Stimulated activated CD8-positive, alpha-beta memory T cell treated with anti-CD3 and anti-CD28 coated beads, Interleukin-7, amount 100 ng/mL, for 1 hour (primary cell): ENCODE results near the gene ASPHD1.
"Not testable (repeated sequence)": the region's sequence is repeated elsewhere in the genome, so short reads cannot be mapped to it uniquely, and the experiment has no call there.

Source experiments
- DNase-seq, 2 donors: peaks; one replicate each; pipeline ENCODE4 v3.0.0-alpha.2; 2020; ENCODE audit warnings: low read depth in 2 of 2

Gene ASPHD1

GRCh38 chr16:29907973-29908372, 7.7 kb downstream of the ASPHD1 start:
- no peak for DNase-seq

GRCh38 chr16:29908719-29909220, 8.5 kb downstream of the ASPHD1 start:
- DNase-seq: no peak

- DNase-seq: no peak
Measured at GRCh38 chr16:29909391-29909790, 9.1 kb downstream of the ASPHD1 start.

DNA sequence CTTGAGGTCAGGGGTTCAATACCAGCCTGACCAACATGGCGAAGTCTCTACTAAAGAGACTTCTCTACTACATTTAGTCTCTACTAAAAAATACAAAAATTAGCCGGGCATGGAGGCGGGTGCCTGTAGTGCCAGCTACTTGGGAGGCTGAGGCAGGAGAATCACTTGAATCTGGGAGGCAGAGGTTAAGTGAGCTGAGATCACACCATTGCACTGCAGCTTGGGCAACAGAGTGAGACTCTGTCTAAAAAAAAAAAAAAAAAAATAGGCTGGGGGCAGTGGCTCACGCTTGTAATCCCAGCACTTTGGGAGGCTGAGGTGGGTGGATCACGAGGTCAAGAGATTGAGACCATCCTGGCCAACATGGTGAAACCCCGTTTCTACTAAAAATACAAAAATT, 9.6 kb downstream of the ASPHD1 start:
- DNase-seq: not testable (repeated sequence)

GRCh38 chr16:29910819-29911675, 10.8 kb downstream of the ASPHD1 start:
- no peak for DNase-seq

DNA sequence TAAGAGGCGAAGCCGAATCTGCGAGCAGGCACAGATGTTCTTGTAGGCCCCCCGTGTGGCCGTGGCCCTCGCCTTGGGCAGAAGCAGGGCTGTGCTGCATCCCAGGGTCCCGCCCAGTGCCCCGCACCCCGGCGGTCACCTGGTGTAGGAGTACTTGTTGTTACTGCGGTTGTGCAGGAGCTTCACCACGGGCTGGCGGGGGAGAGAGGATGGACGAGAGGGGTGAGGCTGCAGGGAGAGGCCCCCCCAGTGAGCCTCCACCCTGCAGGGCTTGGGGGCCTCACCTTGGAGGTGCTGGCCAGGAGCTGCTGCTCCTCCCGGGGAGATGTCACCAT, 11.4 kb downstream of the ASPHD1 start:
- DNase-seq: no peak

DNA sequence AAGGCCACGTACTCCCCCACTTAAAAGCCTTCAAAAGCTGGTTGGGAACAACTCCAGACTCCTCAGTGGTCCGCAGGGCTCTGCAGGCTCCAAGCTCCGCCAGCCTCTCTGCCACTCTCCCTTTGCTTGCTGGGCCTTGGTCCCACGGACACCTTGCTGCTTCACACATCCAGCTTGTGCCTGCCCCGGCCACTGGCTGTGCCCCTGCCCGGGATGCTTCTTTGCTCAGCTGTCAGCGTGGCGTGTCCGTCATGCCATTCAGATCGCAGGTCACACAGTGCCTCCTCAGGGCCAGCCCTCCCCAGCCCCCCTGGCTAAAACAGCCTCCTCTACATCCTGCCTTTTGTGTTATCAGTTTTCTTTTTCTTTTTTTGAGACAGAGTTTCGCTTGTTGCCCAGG, 11.8 kb downstream of the ASPHD1 start:
- DNase-seq: no peak

GRCh38 chr16:29913514-29913913, 13.2 kb downstream of the ASPHD1 start:
- DNase-seq: no peak

DNA sequence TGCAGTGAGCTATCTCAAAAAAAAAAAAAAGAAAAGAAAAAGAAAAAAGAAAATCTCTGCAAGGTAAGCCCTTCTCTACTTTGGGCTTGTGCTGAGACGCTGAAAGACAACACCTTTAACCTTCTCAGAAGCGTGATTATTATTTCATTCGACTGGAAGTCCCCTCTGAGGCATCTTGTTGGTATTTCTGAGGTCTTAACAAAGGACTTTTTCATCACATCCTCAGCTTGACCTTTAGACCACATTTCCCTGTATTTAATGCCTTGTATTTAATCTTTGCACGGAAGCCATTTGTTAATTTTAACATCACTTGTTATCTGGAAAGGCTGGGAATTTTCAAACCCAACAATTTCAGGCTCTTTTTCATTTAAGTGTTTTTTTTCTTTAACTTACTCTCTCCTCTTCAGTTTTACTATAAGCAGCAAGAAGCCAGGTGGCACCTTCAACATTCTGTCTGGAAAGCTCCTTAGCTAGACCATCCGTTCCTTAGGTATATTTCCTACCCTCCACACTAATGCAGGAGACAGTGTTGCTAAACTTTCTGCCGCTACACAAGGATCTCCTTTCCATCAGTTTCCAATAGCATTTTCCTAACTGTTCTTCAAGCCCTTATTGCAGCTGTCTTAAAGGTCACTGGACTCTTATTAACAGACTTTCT, 15.4 kb downstream of the ASPHD1 start:
- no peak for DNase-seq

- no peak for DNase-seq
Measured at GRCh38 chr16:29916979-29917378, 16.7 kb downstream of the ASPHD1 start.

GRCh38 chr16:29920288-29921033, 20.2 kb downstream of the ASPHD1 start:
- no peak for DNase-seq

GRCh38 chr16:29921034-29921385, 20.7 kb downstream of the ASPHD1 start:
- DNase-seq: no peak

DNA sequence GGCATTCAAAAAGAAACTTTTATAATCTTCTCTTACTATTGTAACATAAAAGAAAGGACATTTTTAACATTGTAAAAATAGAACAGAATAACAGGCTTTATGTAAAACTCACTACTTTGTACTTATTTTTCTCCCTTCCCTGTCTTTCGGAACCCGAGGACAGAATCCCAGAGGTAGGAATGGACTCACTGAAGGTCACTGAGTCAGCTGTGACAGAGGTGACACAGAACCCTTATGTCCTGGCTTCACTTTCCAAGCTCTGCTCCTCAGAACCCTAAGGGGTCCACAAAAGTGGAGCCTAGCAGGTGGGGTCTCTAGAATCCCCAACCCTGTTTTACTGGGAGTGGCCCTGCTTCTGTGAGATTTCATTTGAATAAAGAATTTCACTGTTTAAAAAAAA, 22.0 kb downstream of the ASPHD1 start:
- no peak for DNase-seq

DNA sequence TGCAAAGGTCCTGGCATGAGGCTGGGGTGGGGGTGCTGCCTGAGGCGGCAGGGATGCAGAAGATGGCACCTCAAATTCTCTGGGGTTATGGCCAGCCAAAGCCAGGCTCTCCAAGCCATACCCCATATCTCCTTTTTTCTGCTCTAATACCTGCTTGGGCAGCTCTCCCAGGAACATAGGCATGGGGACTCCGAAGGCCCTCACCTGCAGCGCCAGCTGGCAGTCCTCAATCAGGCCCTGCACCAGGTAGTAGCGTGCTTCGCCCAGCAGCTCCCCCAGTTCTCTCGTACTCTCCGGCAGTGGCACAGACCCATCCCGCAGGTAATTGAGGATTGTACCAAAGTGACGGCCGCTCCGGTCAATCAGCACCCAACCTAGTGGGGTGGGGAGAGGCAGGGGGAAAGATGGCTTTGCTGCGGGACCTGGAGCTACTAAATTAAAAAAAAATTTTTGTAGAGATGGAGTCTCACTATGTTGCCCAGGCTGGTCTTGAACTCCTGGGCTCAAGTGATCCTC, 22.8 kb downstream of the ASPHD1 start:
- no peak for DNase-seq

DNA sequence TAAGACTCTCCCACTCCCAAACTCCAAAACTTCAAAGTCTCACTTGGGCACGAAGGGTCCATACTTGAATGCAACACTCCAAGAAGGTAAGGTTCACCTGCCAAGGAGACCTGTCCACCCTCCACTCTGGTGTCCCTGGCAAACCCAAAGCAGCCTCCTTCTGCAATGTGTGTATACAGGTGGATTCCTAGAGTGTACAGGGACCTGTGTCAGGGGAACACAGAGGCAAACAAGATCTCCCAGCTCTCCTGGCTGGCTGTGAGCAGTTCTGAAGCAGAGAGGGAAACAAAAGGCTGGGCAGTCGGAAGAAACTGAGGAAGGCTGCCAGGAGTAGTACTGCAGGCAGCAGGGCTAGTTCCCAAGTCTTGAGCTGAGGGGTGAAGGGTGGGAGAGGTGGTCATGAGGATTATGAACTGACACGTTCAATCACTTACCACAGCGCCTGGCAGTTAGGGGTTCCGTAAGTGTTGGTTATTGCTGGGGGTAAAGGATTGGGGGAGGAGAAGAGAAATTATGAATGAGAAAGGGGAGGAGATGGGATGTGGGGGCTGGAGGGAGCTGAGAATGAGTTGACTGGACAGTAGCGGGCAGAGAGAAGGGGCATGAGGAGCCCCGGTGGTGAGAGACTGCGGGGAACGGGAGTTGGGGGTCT, 24.9 kb downstream of the ASPHD1 start:
- DNase-seq: no peak

DNA sequence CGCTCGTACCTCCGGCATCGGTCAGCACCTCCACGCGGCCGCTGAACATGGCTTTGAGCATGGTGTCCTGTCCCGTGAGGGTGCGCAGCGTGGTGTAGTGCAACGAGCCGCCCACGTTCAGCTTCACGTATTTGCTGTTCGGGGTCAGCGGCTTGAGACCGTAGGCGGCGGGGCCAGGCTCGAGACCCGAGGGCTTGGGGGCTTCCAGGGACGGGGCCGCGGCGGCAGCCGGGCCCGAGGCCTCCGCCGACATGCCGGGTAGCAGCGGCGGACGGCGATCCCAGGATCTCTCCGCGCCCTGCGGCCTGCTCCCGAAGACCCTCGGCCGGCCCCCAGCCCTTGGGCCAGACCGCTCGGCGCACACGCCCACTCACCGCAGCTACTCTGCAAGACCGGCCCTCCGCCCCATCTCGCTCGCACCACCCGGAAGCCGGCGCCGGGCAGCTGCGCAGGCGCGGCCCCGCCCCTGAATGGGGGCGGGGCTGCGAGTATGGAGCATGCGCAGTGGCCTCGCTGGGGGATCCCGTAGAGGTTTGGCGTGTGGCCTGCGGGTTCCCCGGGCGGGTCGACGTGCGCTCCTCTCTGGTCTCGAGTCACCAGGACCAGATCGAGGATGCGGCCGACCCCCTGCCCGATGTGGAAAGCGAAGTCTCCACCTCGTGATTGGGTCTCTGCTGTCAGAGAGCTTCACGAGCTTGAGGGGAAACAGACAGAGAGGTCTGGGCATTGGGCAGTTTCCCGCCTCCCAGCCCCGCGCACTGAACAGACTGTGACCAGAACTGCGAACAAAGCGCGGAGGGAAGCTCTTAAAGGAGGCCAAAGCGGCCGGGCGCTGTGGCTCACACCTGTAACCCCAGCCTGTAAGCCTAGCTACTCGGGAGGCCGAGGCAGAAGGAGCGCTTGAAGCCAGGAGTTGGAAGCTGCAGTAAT, 25.8 kb downstream of the ASPHD1 start, which contains the start of gene KCTD13:
Gene KCTD13 (minus strand): TSS at position 446 of the 930 bp plus-strand sequence. CDS start 193 bp downstream, at position 253.
- peak; percentile 82 to 87 for DNase-seq

- no peak for DNase-seq
Measured at GRCh38 chr16:29926711-29927052, 26.4 kb downstream of the ASPHD1 start.

DNA sequence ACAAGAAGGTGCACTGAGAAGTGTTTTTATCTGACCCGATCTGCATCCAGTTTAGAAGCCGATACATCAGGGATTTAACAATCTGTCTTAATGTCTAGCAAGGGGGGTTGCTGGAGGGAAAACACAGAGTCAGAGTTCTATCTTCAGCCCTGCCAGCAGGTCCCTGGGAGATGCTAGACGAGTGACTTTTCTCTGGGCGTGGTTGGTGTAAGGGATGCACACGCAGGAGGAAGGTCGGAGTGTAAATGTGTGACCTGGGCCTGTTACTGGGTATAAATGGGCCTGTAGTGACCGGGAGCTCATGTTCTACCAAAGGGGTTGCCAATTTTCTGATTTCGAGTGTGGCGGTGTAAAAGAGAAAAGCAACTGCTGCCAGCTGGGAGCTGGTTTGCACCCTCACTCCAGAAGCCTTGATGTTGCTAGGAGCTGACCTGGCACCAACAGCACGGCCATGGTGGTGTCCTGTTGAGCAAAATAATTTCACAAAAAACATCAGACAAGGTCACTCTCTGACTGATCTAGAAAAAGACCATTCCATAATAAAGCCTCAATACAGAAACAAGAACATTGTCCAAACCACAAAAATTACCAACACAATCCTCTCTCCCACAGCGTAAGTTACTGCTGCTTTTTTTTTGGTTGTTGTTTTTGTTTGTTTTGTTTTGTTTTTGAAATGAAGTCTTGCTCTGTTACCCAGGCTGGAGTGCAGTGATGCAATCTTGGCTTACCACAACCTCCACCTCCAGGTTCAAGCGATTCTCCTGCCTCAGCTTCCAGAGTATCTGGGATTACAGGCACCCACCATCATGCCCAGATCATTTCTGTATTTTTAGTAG, 27.0 kb downstream of the ASPHD1 start:
- no peak for DNase-seq

DNA sequence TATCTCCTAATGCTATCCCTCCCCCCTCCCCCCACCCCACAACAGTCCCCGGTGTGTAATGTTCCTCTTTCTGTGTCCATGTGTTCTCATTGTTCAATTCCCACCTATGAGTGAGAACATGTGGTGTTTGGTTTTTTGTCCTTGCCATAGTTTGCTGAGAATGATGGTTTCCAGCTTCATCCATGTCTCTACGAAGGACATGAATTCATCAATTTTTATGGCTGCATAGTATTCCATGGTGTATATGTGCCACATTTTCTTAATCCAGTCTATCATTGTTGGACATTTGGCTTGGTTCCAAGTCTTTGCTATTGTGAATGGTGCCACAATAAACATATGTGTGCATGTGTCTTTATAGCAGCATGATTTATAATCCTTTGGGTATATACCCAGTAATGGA, 31.5 kb downstream of the ASPHD1 start:
- not testable (repeated sequence) for DNase-seq

GRCh38 chr16:29940656-29941055, 40.4 kb downstream of the ASPHD1 start:
- no peak for DNase-seq
